ENCODE measurements around the gene CHRDL2. TPM values are rescaled to one million over a fixed set of nuclear protein-coding genes. Genes with fewer than 3 reads are reported as not detected.

The CHRDL2 gene
- total RNA-seq, 1 experiment from 2014 or later: 7.7 TPM

DNA sequence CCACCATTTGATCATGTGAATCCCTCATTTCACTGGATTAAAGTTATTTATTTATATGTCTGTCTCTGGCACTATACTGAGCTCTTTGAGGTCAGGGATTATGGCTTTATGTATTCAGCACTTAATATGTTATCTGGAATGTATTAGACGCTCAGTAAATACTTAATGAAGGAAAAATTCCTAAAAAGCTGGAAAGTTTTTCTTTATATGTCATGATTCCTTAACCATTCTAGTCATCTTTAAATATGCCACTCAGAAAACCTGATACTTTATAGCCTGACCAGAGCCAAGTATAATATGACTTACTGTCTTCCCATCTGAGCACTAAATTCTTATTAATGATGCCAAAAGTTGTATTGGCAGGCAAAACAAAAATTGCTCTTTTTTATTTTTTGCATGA is 44.5 kb upstream of the CHRDL2 start:
- POLR2A ChIA-PET (ENCODE audit: low non-redundant PET): no interaction called here
- intact Hi-C loops (cut with micrococcal nuclease; ENCODE audit: unreplicated experiment): no loop called here
- Histone ChIP-seq H3K4me1 (ENCODE audit: insufficient read depth, low read length, poor library complexity, severe bottlenecking) (no peaks in the 10 kb centered on the region), H3K27me3 (replicated peaks; ENCODE audit: insufficient read depth, low read depth, low read length, poor library complexity) (no peaks in the 10 kb centered on the region), H3K27ac (ENCODE audit: low read depth, low read length, poor library complexity, severe bottlenecking) (no peak overlapping the region), H3K36me3 (ENCODE audit: insufficient read depth, low read length, poor library complexity, severe bottlenecking) (no peaks in the 10 kb centered on the region), H3K9me3 (ENCODE audit: low read depth, low read length, poor library complexity, severe bottlenecking) (no peaks in the 10 kb centered on the region), H3K4me3 (ENCODE audit: low read depth, low read length, poor library complexity, severe bottlenecking) (no peak overlapping the region)
- no peak for DNase-seq (ENCODE audit: low spot score)
- CTCF ChIA-PET: no interaction called here
- no TSS peak for BruUV-seq (replicated peaks)
- TF ChIP-seq EZH2 (IDR thresholded peaks at IDR 0.05; ENCODE audit: borderline replicate concordance, low read depth, low read length, poor library complexity, severe bottlenecking) (no peak), CTCF (conservative IDR thresholded peaks at IDR 0.05; ENCODE audit: low read depth, low read length) (no peak)

DNA sequence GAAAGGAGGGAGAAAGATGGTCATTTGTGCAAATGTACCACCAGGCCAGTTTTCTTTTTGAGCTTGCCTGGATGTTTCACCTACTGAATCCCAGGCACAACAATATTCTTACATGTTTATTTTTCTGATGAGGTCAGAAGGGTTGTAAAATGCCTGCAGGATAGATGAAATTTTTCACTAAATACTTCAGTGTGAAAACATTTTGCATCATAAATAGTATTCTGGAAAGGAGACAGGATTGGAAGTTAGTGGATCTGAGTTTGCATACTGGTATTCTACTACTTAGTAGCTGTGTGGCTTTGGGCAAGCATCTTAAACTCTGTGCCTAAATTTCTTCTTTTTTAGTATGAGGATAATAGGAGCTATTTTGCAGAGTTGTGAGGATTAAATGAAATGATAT is 42.2 kb upstream of the CHRDL2 start:
- ChIA-PET POLR2A (ENCODE audit: low non-redundant PET) (interaction anchor here (0.6 kb wide), 1 partner anchor 1911 kb away, joined by 4 read pairs; no protein-coding TSS in a partner anchor), CTCF (no interaction called here)
- Histone ChIP-seq H3K9me3 (ENCODE audit: low read depth, low read length, poor library complexity, severe bottlenecking) (no peaks in the 10 kb centered on the region), H3K4me1 (ENCODE audit: insufficient read depth, low read length, poor library complexity, severe bottlenecking) (no peaks in the 10 kb centered on the region), H3K27me3 (replicated peaks; ENCODE audit: insufficient read depth, low read depth, low read length, poor library complexity) (no peaks in the 10 kb centered on the region), H3K27ac (ENCODE audit: low read depth, low read length, poor library complexity, severe bottlenecking) (no peak overlapping the region), H3K4me3 (ENCODE audit: low read depth, low read length, poor library complexity, severe bottlenecking) (no peak overlapping the region), H3K36me3 (ENCODE audit: insufficient read depth, low read length, poor library complexity, severe bottlenecking) (no peaks in the 10 kb centered on the region)
- TF ChIP-seq EZH2 (IDR thresholded peaks at IDR 0.05; ENCODE audit: borderline replicate concordance, low read depth, low read length, poor library complexity, severe bottlenecking) (no peak), CTCF (conservative IDR thresholded peaks at IDR 0.05; ENCODE audit: low read depth, low read length) (no peak)
- intact Hi-C loops (cut with micrococcal nuclease; ENCODE audit: unreplicated experiment): no loop called here
- DNase-seq (ENCODE audit: low spot score): no peak
- BruUV-seq (replicated peaks): no TSS peak

DNA sequence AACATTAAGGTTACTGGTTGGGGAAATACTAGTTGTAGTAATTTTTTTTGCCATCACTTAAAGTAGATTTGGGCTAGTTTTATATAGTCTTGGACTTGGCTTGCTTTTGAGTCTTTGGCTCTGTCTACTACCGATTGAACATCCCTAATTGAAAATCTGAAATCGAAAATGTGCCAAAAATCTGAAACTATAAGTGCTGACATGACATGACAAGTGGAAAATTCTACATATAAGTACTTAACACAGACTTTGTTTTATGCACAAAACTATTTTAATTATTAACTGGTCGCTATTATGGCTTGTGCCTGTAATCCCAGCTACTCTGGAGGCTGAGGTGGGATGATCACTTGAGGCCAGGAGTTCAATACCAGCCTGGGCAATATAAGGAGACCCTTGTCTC is 39.9 kb upstream of the CHRDL2 start:
- Histone ChIP-seq H3K36me3 (ENCODE audit: insufficient read depth, low read length, poor library complexity, severe bottlenecking) (no peaks in the 10 kb centered on the region), H3K27me3 (replicated peaks; ENCODE audit: insufficient read depth, low read depth, low read length, poor library complexity) (no peaks in the 10 kb centered on the region), H3K4me3 (ENCODE audit: low read depth, low read length, poor library complexity, severe bottlenecking) (no peak overlapping the region), H3K9me3 (ENCODE audit: low read depth, low read length, poor library complexity, severe bottlenecking) (no peaks in the 10 kb centered on the region), H3K27ac (ENCODE audit: low read depth, low read length, poor library complexity, severe bottlenecking) (no peak overlapping the region), H3K4me1 (ENCODE audit: insufficient read depth, low read length, poor library complexity, severe bottlenecking) (no peaks in the 10 kb centered on the region)
- POLR2A ChIA-PET (ENCODE audit: low non-redundant PET): no interaction called here
- CTCF ChIA-PET: no interaction called here
- no peak for DNase-seq (ENCODE audit: low spot score)
- TF ChIP-seq CTCF (conservative IDR thresholded peaks at IDR 0.05; ENCODE audit: low read depth, low read length) (no peak), EZH2 (IDR thresholded peaks at IDR 0.05; ENCODE audit: borderline replicate concordance, low read depth, low read length, poor library complexity, severe bottlenecking) (no peak)
- no TSS peak for BruUV-seq (replicated peaks)
- intact Hi-C loops (cut with micrococcal nuclease; ENCODE audit: unreplicated experiment): no loop called here

Data from A673 (cell line).